Prostate gland (tissue), 2 donors: ENCODE results near the gene ANKRD44. TPM values are rescaled to one million over a fixed set of nuclear protein-coding genes. Genes with fewer than 3 reads are reported as not detected.

Experiments
- DNase-seq: peaks from one replicate; pipeline ENCODE4 v3.0.0-alpha.2; 2019; ENCODE audit warnings: low spot score
- H3K27ac ChIP-seq, 2 donors: fragments of 200-600 bp; sonication (generic); 2 replicates each; pipeline ENCODE4 v1.5.1; 2017 to 2019
- H3K27me3 ChIP-seq: fragments of 200-600 bp; sonication (generic); replicated peaks from 2 replicates; pipeline ENCODE4 v1.5.1; 2019; ENCODE audit not compliant: insufficient read depth
- H3K36me3 ChIP-seq, 2 donors: fragments of 200-600 bp; sonication (generic); 1 replicate in 1 of 2; 2 replicates in 1 of 2; pipeline versions ENCODE4 v1.5.1 to v1.8.1; 2017 to 2019
- H3K4me1 ChIP-seq: fragments of 200-600 bp; sonication (generic); replicated peaks from 2 replicates; pipeline ENCODE4 v1.5.1; 2019
- H3K4me3 ChIP-seq, 2 donors: fragments of 200-600 bp; sonication (generic); 2 replicates each; pipeline ENCODE4 v1.5.1; 2017 to 2019
- H3K9me3 ChIP-seq: fragments of 200-600 bp; sonication (generic); 2 replicates; pipeline ENCODE4 v1.5.1; 2017
- CTCF ChIP-seq, 4 experiments: fragments of 200-600 bp in 2 of 4; fragments of 450-650 bp in 2 of 4; sonication (generic) in 2 of 4; IDR thresholded peaks; 1 replicate in 3 of 4; 2 replicates in 1 of 4; pipeline ENCODE4 v1.5.1; 2016 to 2019; ENCODE audit warnings: antibody characterized with exemption in 4 of 4, mild to moderate bottlenecking in 2 of 4, moderate library complexity in 2 of 4
- POLR2A ChIP-seq: fragments of 450-650 bp; IDR thresholded peaks from one replicate; pipeline ENCODE4 v1.6.1; 2016; ENCODE audit warnings: antibody characterized with exemption, mild to moderate bottlenecking
- POLR2AphosphoS5 ChIP-seq: sonication (generic); formaldehyde crosslinking; IDR thresholded peaks from one replicate; pipeline ENCODE4 v1.6.1; 2017; ENCODE audit warnings: antibody characterized with exemption
- WGBS: methylation state at CpG from one replicate; pipeline ENCODE4 v1.1.5; 2018; 5-methylcytosine and 5-hydroxymethylcytosine counted together
- intact Hi-C: fragments of 100-400 bp; cut with DNase I; formaldehyde crosslinking; loops from one replicate; pipeline ENCODE4 v1.14.2; 2022
- total RNA-seq, 2 donors: library from RNA; depleted of rRNA; stranded (reverse); fragments of >200 nt; gene quantifications; one replicate each; pipeline ENCODE4 v1.1.0, GENCODE V29; 2016

ANKRD44 gene
- total RNA-seq, 2 donors from 2014 or later, result 6.0 to 11.2 TPM

GRCh38 chr2:196967116-196967515, 343.5 kb downstream of the ANKRD44 start:
- Histone ChIP-seq H3K4me3 (no peak overlapping the region), H3K36me3 (no peaks in the 10 kb centered on the region), H3K9me3 (no peaks in the 10 kb centered on the region), H3K27me3 (no peaks in the 10 kb centered on the region), H3K4me1 (no peaks in the 10 kb centered on the region), H3K27ac (no peak overlapping the region)
- WGBS, result 24% methylated on average over 7 of the region's 7 CpGs
- TF ChIP-seq CTCF (IDR thresholded peaks at IDR 0.05) (no peak), POLR2A (no peak), POLR2AphosphoS5 (no peak)
- DNase-seq, result no peak
- intact Hi-C loops, result no loop called here

- Histone ChIP-seq H3K36me3 (no peaks in the 10 kb centered on the region), H3K9me3 (no peaks in the 10 kb centered on the region), H3K4me1 (no peaks in the 10 kb centered on the region), H3K4me3 (no peak overlapping the region), H3K27ac (no peak overlapping the region), H3K27me3 (no peaks in the 10 kb centered on the region)
- intact Hi-C loops, result no loop called here
- TF ChIP-seq POLR2A (no peak), POLR2AphosphoS5 (no peak), CTCF (IDR thresholded peaks at IDR 0.05) (no peak)
- no peak for DNase-seq
- 54% methylated on average over 3 of the region's 3 CpGs for WGBS
Measured at GRCh38 chr2:196966061-196966460, 344.5 kb downstream of the ANKRD44 start.

GRCh38 chr2:196965651-196966050, 344.9 kb downstream of the ANKRD44 start:
- 83% methylated on average over 4 of the region's 4 CpGs for WGBS

GRCh38 chr2:196963961-196964360, 346.6 kb downstream of the ANKRD44 start:
- 52% methylated on average over 1 of the region's 1 CpG for WGBS
- H3K27ac ChIP-seq, result no peak overlapping the region

More at GRCh38 chr2:196965651-196966050, 344.9 kb downstream of the ANKRD44 start:
- Histone ChIP-seq H3K27ac (no peak overlapping the region), H3K36me3 (no peaks in the 10 kb centered on the region), H3K4me3 (no peak overlapping the region), H3K9me3 (no peaks in the 10 kb centered on the region), H3K27me3 (no peaks in the 10 kb centered on the region), H3K4me1 (no peaks in the 10 kb centered on the region)
- DNase-seq, result no peak
- intact Hi-C loops, result no loop called here
- TF ChIP-seq CTCF (IDR thresholded peaks at IDR 0.05), result no peak
- no peak for TF ChIP-seq POLR2A
- TF ChIP-seq POLR2AphosphoS5, result no peak

More at GRCh38 chr2:196963961-196964360, 346.6 kb downstream of the ANKRD44 start:
- H3K36me3 ChIP-seq, result no peaks in the 10 kb centered on the region
- H3K27me3 ChIP-seq, result no peaks in the 10 kb centered on the region
- H3K9me3 ChIP-seq, result no peaks in the 10 kb centered on the region
- intact Hi-C loops, result no loop called here
- no peaks in the 10 kb centered on the region for H3K4me1 ChIP-seq
- no peak for DNase-seq
- TF ChIP-seq CTCF (IDR thresholded peaks at IDR 0.05) (no peak), POLR2AphosphoS5 (no peak), POLR2A (no peak)
- H3K4me3 ChIP-seq, result no peak overlapping the region
